GM18508 (cell line): ENCODE measurements around the gene TENM4.

Experiments used
- ATAC-seq: cut with Tn5 transposase; IDR thresholded peaks from one replicate; pipeline ENCODE4 v1.9.1; 2021; ENCODE audit warnings: moderate number of reproducible peaks; ENCODE audit not compliant: insufficient read depth, unreplicated experiment

The TENM4 gene

DNA sequence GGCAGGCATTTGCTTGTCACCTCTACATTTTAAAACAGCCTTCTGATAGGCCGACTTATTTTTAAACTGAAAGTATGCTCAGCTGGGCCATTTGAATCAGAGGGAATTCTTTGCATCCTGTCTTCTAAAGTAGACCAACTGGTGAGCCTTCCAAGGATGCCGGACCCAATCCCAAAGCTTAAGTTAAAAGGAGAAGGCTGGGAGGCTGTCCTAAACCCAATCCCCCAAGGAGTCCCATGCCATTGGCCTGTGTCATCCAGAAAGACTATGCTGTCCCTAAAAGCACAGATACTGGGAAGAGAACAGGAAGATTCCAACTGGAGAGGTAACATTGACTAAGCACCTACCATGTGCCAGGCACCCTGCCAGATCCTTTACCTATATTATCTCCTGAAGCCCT lies 18.0 kb downstream of the TENM4 start:
- ATAC-seq, result no peak

- ATAC-seq, result no peak
Measured at GRCh38 chr11:79421820-79422219, 19.0 kb downstream of the TENM4 start.

DNA sequence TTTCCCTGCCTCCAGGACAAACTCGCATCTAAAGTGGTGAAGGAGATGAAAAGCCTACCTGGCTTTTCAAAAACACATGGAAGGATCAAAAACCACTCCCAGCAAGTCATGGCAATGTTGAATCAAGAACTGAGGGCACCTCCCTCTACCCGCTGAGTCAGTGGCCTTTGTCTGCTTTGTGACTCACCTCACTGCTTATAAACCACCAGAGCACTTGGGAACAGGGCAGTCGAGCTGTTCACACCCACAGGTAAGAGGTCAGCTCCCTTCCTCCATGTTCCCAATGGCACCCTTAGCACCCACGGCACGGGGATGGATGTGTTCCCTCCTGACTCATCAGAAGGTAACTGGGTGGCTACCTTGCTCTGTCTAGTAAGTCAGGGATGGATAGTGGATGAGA lies 21.7 kb downstream of the TENM4 start:
- ATAC-seq, result no peak

DNA sequence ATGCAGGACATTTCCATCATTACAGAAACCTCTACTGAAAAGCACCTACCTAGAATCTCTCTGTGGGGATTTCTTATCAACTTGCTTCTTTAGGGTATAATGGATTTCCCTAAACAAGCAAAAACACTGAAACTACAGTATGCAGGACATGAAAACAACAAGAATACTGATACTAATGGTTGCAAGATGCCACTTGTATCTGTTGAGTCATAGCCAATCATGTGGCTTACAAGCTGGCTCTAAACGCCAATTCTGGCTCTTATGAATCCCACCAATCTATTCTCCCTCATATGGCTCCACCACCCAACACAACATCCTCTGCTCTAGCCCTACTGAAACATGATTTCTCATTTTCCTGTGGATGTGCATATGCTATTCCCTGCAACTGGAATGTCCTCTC lies 22.6 kb downstream of the TENM4 start:
- no peak for ATAC-seq

DNA sequence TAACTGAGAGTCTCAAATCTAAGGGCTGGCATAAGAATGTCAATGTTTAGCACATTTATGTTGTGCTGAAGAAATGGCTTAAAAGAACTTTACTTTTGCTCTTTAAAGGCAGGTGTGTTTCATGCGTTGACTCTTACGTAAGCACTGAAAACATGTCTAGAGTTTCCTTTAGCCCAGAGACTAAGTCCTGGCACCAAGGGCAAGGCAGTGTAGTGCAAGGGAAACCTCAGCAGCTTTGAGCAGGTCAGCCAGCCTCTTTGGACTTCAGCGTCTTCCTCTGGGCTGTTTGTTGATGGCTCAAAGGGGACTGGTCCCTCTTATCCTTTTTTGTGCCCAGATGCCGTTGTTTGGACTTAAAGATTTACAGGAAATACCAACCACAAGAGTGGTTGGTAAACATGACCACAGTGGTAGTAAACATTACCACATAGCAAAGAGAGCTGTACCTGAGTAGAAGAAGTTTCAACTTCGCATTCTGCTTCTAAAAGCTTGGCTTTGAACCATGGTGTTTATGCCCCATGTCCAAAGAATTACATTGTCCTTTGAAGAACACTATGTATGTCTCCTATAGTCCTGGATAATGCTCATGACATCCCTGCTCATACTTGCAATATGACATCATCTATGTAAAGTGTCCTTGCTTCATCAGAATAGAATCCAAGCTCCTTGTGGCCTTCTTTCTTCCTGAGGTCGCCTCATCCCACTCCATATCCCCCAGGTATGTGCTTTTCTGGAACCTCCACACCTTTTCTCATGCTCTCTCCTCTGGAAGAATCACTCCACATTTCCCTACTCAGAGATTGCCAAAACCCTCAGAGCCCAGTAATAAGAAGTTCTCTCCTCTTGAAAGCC lies 23.5 kb downstream of the TENM4 start:
- no peak for ATAC-seq

DNA sequence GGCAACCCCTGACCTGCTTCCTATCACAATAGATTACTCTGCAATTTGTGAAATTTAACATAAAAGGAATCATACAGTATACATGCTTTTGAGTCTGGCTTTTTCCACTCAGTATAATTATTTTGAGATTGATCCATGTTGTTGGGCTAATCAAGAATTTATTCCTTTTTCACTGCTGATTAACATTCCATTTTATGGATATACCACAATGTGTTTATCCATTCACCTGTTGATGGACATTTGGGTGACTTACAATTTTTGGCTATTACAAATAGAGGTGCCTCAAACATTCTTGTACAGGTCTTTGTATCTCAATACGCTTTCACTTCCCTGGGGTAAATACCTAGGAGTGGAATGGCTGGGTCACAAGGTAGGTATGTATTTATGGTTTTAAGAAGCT lies 24.9 kb downstream of the TENM4 start:
- ATAC-seq, result no peak

DNA sequence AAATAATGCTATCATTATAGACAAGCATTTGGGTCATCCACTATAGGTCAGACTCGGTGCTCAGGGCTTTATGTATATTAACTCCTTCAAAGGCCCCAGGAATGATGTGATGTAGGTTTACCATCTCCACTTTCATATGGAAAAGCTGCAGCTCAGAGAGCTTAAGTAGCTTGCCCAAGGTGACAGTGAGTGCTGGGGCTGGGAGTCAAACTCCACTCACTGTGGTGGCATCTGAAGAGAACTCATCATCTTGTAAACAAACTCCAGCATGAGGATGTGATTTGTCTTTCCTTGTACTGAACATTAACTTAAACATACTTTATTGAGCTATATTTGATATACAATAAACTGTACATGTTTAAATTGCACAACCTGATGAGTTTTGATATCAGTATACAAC lies 25.4 kb downstream of the TENM4 start:
- ATAC-seq, result no peak

- no peak for ATAC-seq
Measured at GRCh38 chr11:79414644-79415317, 26.0 kb downstream of the TENM4 start.

DNA sequence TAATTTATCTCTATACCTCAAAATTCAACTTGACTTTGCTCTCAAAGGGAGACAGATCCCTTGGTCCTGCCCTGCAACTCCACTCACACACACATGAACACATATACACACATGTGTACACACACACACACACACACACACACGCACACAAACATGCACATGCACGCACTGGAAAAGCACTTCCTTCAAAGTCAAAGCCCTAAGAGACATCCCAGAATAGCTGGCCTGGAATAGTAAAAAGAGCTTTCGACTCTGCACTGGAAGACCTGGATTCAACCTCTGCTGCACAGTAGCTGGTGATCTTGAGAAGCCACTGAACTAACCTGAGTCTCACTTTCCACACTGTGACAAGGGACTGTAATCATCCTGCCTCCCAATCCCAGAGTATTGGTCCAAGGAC lies 26.8 kb downstream of the TENM4 start:
- no peak for ATAC-seq

DNA sequence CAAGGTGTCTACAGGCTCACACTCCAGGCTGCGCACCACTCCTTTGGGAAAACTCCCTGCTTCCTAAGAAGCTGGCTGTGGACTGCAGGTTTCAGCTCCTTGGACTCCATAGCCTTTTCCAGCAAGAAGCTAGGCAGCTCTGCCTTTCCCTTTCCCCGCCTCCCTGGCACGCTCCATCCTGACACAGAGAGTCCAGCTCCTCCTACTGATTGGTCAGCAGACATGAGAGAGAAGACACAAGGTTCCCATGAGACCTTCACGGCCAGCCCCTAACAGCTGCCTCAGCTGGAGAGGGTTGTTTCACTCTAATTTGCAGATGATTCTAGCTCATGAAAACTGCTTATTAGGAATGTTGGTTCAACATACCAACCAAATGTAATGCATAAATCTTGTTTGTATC lies 27.6 kb downstream of the TENM4 start:
- ATAC-seq, result no peak

- no peak for ATAC-seq
Measured at GRCh38 chr11:79412761-79413160, 28.1 kb downstream of the TENM4 start.

- no peak for ATAC-seq
Measured at GRCh38 chr11:79409330-79409729, 31.5 kb downstream of the TENM4 start.

DNA sequence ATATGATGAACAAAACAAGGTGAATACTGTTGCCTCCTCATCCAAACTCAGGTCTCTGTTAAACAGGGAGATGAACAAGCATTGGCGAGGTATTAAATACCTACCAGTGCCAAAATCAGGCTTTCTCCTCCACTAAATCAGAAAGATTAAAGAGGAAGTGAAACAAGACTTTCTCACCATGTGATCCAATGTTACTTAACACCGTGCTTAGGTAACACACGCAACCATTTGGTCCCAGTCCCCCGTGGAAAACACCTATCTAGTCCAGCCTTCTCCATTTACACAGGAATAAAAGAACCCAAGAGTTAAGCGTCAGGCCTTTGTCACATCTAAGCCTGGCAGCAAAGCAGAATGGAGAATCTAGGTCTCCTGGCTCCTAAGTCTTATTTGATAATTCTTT lies 34.5 kb downstream of the TENM4 start:
- peak; percentile 91 for ATAC-seq

- ATAC-seq, result no peak
Measured at GRCh38 chr11:79404806-79405205, 36.0 kb downstream of the TENM4 start.

- no peak for ATAC-seq
Measured at GRCh38 chr11:79404325-79404724, 36.5 kb downstream of the TENM4 start.

DNA sequence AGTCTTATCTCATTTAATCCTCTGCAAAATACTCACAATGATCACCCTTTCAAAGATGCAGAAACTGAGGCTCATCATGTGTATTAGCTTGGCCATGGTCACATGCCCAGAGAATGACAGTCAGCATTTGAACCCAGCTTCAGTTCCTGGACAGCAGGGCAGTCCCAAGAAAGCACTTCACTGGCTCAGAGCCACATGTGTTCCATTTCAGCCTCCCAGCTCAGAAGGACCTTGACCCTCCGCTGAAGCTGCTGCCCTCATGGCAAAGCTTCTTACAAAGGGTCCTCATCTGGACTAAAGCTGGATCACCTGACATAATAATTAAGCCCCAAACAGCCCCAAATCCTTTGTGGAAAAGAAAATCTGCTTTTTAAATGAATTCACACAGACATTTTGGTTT lies 37.0 kb downstream of the TENM4 start:
- ATAC-seq, result no peak

- ATAC-seq, result no peak
Measured at GRCh38 chr11:79402912-79403311, 37.9 kb downstream of the TENM4 start.

DNA sequence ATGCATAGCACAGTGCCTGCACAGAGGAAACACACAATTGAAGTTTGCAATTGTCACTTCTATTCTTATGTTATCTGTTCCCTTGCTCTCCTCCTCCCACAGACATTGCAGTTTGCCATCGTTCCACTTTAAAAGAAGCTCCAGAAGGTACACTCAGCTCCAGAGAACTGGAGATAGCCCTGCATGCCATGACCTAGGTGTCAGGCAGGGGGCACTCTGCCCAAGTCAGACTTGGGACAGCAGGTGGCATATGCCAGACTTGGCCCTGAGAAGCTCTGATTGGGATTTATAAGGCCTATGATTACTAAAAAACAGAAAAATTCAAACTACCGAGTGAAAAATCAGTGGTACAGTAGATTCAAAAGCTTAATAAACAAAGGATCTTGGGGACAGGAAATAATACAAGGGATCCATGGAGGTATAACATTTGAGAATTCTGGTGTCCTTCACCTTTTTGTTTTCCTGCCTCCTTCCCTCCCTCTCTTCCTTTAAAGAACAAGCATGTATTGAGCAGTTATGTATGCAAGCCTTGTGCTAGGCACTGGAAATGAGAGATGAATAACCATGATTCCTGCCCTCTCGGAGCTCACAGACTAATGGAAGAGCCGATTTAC lies 40.0 kb downstream of the TENM4 start:
- ATAC-seq, result no peak

DNA sequence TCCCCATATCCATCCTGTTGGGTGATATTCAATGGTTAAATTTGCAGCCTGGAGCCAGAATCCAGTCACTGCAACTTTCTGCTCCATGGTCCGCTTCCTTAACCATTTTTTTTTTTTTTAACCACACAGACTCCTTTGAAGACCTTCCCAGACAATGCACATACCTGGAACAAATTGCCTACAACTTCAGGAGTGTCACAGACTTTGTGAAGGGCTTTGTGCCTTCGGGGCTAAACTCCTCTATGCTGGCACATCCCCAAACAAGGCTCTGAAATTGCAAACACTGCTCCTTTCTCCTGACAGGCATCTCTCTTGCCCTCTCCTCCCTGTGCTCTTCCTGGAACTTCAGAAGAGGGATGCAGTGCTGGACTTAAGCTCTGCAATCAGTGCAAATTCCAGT lies 40.6 kb downstream of the TENM4 start:
- ATAC-seq, result no peak

GRCh38 chr11:79397252-79397651 lies 43.6 kb downstream of the TENM4 start:
- no peak for ATAC-seq

- ATAC-seq, result no peak
Measured at GRCh38 chr11:79396674-79397073, 44.2 kb downstream of the TENM4 start.
